Natural killer cell treated with Interleukin-12 subunit alpha and Interleukin-12 subunit beta and Interleukin-15 and Interleukin-18, amount 100 ng/mL, for 72 hours (primary cell): ENCODE data around the gene AP5Z1. TPM values are rescaled to one million over a fixed set of nuclear protein-coding genes. Genes with fewer than 3 reads are reported as not detected.

Source experiments
- ATAC-seq, 2 donors: fragments of 150-1000 bp; cut with Tn5 transposase in 1 of 2; sonication (Bioruptor Pico), chemical (Tn5 transposase) in 1 of 2; 2 replicates each; pipeline ENCODE4 v1.10.0; 2021
- DNase-seq: peaks from one replicate; pipeline ENCODE4 v3.0.0; 2022; ENCODE audit warnings: low spot score
- H3K27ac Mint-ChIP-seq, 2 donors: 1 replicate in 1 of 2; 2 replicates in 1 of 2; pipeline ENCODE4 v1.8.0; 2022; ENCODE audit warnings: mixed read lengths in 2 of 2, mild to moderate bottlenecking in 1 of 2, moderate library complexity in 1 of 2
- H3K27me3 Mint-ChIP-seq, 2 donors: 1 replicate in 1 of 2; 2 replicates in 1 of 2; pipeline ENCODE4 v1.8.0; 2022; ENCODE audit warnings: mixed read lengths in 2 of 2
- H3K36me3 Mint-ChIP-seq: one replicate; pipeline ENCODE4 v1.8.0; 2022; ENCODE audit warnings: mixed read lengths
- H3K4me1 Mint-ChIP-seq, 2 donors: 1 replicate in 1 of 2; 2 replicates in 1 of 2; pipeline ENCODE4 v1.8.0; 2022; ENCODE audit warnings: low read depth in 2 of 2, mixed read lengths in 2 of 2, mild to moderate bottlenecking in 1 of 2
- H3K4me3 Mint-ChIP-seq: one replicate; pipeline ENCODE4 v1.8.0; 2022; ENCODE audit warnings: mixed read lengths
- H3K9me3 Mint-ChIP-seq: 2 replicates; pipeline ENCODE4 v1.8.0; 2022; ENCODE audit warnings: mixed read lengths
- total RNA-seq, 2 donors: library from RNA; stranded (reverse); gene quantifications; one replicate each; pipeline ENCODE4 v1.2.3, GENCODE V29; 2022

Gene AP5Z1
- total RNA-seq, 2 donors from 2014 or later: 87.3 to 99.4 TPM

DNA sequence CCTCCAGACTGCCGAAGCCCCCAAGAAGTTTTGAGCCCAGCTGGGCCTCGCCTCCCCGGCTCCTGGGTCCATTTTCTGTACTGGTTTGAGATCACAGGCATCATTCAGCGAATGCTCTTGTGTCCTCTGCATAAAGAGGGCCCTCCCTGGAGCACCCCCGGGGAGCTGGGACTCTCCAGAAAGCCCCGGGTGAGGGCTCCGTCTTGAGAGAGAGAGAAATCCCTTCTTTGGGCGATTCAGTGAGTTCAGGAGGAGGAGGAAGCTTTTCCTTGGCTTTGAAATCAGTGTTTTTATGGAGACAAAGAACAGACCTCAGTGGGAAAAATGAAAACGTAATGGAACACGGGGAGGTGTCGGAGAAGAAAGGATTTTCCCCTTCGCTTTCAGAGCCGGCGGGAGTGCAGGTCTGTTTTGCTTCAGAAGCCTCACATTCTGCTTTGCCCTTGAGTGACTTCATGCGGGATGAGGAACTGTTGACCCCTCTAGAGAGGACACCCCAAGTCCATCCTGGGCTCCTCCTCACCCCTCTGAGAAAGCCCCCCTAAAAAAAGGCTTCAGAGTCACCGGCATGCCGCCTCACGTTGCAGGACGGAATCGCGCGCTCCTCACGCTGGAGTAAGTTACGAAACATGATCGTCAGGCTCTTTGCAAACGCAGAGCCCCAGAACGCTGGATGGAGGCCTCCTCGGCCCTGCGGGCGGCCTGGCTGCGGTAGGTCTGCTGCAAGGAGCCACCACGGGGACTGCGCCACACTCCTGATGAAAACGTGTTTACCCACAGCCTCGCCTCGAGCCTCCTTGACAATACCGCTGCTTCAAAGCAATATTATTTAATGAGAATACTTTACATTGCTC, 8.5 kb upstream of the AP5Z1 start:
- Mint-ChIP-seq H3K4me1 (peaks cover 0 to 4% of the 10 kb centered on the region in 2 donors), H3K36me3 (no peaks in the 10 kb centered on the region), H3K9me3 (no peaks in the 10 kb centered on the region), H3K27me3 (no peaks in the 10 kb centered on the region), H3K27ac (no peak overlapping the region), H3K4me3 (no peak overlapping the region)
- ATAC-seq (no peak), DNase-seq (no peak)

GRCh38 chr7:4768597-4769569, 6.5 kb upstream of the AP5Z1 start:
- H3K27me3 Mint-ChIP-seq: no peaks in the 10 kb centered on the region
- H3K4me3 Mint-ChIP-seq: no peak overlapping the region
- DNase-seq (no peak), ATAC-seq (no peak)
- H3K9me3 Mint-ChIP-seq: no peaks in the 10 kb centered on the region
- peak overlapping the region in 1 of 2 donors; percentile 29 for H3K27ac Mint-ChIP-seq
- H3K36me3 Mint-ChIP-seq: no peaks in the 10 kb centered on the region
- peaks cover 6 to 10% of the 10 kb centered on the region in 2 donors for H3K4me1 Mint-ChIP-seq

- Mint-ChIP-seq H3K9me3 (no peaks in the 10 kb centered on the region), H3K4me3 (no peak overlapping the region), H3K27me3 (no peaks in the 10 kb centered on the region), H3K4me1 (peaks cover 14 to 18% of the 10 kb centered on the region in 2 donors), H3K36me3 (no peaks in the 10 kb centered on the region), H3K27ac (peak overlapping the region in 1 of 2 donors; percentile 29)
- no peak for DNase-seq
- ATAC-seq: no peak
These were observed 5.7 kb upstream of the AP5Z1 start for GRCh38 chr7:4769761-4770160.

- H3K9me3 Mint-ChIP-seq: no peaks in the 10 kb centered on the region
- no peak for ATAC-seq
- no peaks in the 10 kb centered on the region for H3K36me3 Mint-ChIP-seq
- DNase-seq: no peak
- no peak overlapping the region for H3K27ac Mint-ChIP-seq
- H3K4me1 Mint-ChIP-seq: peaks cover 19 to 27% of the 10 kb centered on the region in 2 donors
- H3K4me3 Mint-ChIP-seq: no peak overlapping the region
- no peaks in the 10 kb centered on the region for H3K27me3 Mint-ChIP-seq
These were observed 4.5 kb upstream of the AP5Z1 start for GRCh38 chr7:4770886-4771285.

- H3K4me3 Mint-ChIP-seq: no peak overlapping the region
- H3K27ac Mint-ChIP-seq: no peak overlapping the region
- peaks cover 26 to 32% of the 10 kb centered on the region in 2 donors for H3K4me1 Mint-ChIP-seq
- no peaks in the 10 kb centered on the region for H3K9me3 Mint-ChIP-seq
- H3K36me3 Mint-ChIP-seq: no peaks in the 10 kb centered on the region
- DNase-seq: no peak
- H3K27me3 Mint-ChIP-seq: no peaks in the 10 kb centered on the region
- no peak for ATAC-seq
These were observed 3.7 kb upstream of the AP5Z1 start for GRCh38 chr7:4771737-4772136.

DNA sequence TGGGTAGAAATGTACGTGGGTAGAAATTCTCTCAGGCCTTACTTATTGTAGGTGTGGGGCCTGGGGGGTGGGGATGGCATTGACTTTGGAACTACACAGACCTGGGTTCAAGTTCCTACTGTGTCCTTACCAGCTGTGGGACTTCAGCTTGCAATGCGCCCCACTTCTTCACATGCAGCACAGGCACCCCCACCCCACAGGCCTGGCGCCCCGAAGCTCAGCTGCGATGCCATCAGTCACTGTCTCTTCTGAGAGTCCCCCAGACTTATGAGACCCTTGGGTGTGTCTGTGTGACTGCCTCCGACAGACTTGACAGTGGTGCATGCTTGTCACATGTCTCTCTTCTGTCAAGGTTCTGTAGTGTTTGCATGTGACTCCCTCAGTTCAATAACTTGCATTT, 3.1 kb upstream of the AP5Z1 start:
- Mint-ChIP-seq H3K27ac (no peak overlapping the region), H3K9me3 (no peaks in the 10 kb centered on the region), H3K27me3 (no peaks in the 10 kb centered on the region), H3K4me3 (no peak overlapping the region), H3K4me1 (peaks cover 31 to 36% of the 10 kb centered on the region in 2 donors), H3K36me3 (no peaks in the 10 kb centered on the region)
- DNase-seq: no peak
- ATAC-seq: no peak

GRCh38 chr7:4774007-4774406, 1.4 kb upstream of the AP5Z1 start:
- no peak for DNase-seq
- Mint-ChIP-seq H3K4me3 (peak overlapping the region; percentile 99), H3K4me1 (peaks cover 40 to 46% of the 10 kb centered on the region in 2 donors), H3K9me3 (no peaks in the 10 kb centered on the region), H3K36me3 (peaks cover 6% of the 10 kb centered on the region), H3K27me3 (no peaks in the 10 kb centered on the region), H3K27ac (peak overlapping the region; percentile 98 to 99)
- ATAC-seq: no peak

- Mint-ChIP-seq H3K36me3 (peaks cover 6% of the 10 kb centered on the region), H3K27ac (peak overlapping the region; percentile 98 to 99), H3K4me3 (peak overlapping the region; percentile 99), H3K4me1 (peaks cover 40 to 46% of the 10 kb centered on the region in 2 donors), H3K9me3 (no peaks in the 10 kb centered on the region), H3K27me3 (no peaks in the 10 kb centered on the region)
- ATAC-seq: peak; percentile 45 to 54
- peak; percentile 71 for DNase-seq
These were observed 669 bp upstream of the AP5Z1 start for GRCh38 chr7:4774658-4775249.

DNA sequence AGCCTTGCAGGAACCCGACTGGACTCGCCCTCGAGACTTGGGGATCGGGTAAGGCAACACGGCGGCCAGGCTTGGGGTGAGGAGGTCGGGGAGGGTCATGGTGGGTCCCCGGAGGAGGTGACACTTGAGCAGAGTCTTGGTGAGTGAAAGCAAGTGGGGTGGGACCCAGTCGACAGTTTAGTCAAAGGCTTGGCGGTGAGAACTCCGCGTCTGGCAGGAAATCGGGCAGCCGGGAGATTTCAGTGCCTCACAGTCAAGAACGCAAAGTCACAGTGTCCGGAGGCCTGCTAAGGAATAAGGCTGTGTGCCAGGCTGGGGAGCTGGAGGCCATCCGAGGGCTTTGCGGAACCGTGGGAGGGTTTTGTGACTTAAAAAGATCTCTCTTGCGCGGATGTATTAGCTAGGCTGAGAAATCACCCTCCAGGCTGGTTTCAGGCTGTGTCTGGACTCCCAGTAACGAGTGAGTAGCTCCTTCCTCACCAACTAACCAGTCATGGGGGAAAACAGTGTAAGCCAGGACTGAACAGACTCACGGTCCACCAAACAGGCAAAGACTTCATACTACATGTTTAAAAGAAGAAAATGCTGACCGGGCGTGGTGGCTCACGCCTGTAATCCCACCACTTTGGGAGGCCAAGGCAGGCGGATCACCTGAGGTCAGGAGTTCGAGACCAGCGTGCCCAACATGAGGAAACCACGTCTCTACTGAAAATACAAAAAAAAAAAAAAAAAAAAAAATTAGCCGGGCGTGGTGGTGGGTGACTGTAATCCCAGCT, 613 bp downstream of the AP5Z1 start:
- Mint-ChIP-seq H3K27ac (peak overlapping the region; percentile 98 to 99), H3K9me3 (no peaks in the 10 kb centered on the region), H3K27me3 (no peaks in the 10 kb centered on the region), H3K4me3 (peak overlapping the region; percentile 99), H3K4me1 (peaks cover 40 to 42% of the 10 kb centered on the region in 2 donors), H3K36me3 (peaks cover 6% of the 10 kb centered on the region)
- DNase-seq: peak; percentile 72
- peak in 1 of 2 donors; percentile 56 for ATAC-seq

DNA sequence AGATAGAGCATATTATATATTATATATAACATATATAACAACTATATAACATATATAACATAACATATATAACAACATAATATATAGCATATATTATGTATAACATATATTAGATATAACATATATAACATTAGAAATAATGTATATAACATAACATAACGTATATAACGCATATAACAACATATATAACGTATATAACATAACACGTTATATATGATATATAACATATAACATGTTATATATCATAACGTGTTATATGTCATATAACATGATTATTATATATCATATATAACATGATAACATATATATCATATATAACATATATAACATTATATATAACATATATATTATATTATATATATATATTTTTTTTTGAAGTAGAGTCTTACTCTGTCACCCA, 3.7 kb downstream of the AP5Z1 start:
- no peak overlapping the region for H3K4me3 Mint-ChIP-seq
- H3K36me3 Mint-ChIP-seq: peaks cover 6% of the 10 kb centered on the region
- H3K27me3 Mint-ChIP-seq: no peaks in the 10 kb centered on the region
- no peaks in the 10 kb centered on the region for H3K9me3 Mint-ChIP-seq
- DNase-seq (no peak), ATAC-seq (no peak)
- H3K27ac Mint-ChIP-seq: no peak overlapping the region
- peaks cover 32 to 41% of the 10 kb centered on the region in 2 donors for H3K4me1 Mint-ChIP-seq

GRCh38 chr7:4781366-4782069, 6.1 kb downstream of the AP5Z1 start:
- Mint-ChIP-seq H3K4me1 (peaks cover 16 to 22% of the 10 kb centered on the region in 2 donors), H3K9me3 (no peaks in the 10 kb centered on the region), H3K36me3 (peaks cover 6% of the 10 kb centered on the region), H3K27ac (no peak overlapping the region), H3K4me3 (no peak overlapping the region), H3K27me3 (no peaks in the 10 kb centered on the region)
- no peak for ATAC-seq
- DNase-seq: peak; percentile 58

GRCh38 chr7:4782333-4783291, 7.2 kb downstream of the AP5Z1 start:
- DNase-seq: no peak
- no peaks in the 10 kb centered on the region for H3K9me3 Mint-ChIP-seq

More at GRCh38 chr7:4782333-4783291, 7.2 kb downstream of the AP5Z1 start:
- no peak overlapping the region for H3K27ac Mint-ChIP-seq
- H3K4me1 Mint-ChIP-seq: peaks cover 9 to 15% of the 10 kb centered on the region in 2 donors
- no peak for ATAC-seq
- peaks cover 6% of the 10 kb centered on the region for H3K36me3 Mint-ChIP-seq
- H3K27me3 Mint-ChIP-seq: no peaks in the 10 kb centered on the region
- no peak overlapping the region for H3K4me3 Mint-ChIP-seq
